OCI-LY7 (cell line): Measurements from ENCODE around the gene NT5C2.

Experiments used
- EZH2phosphoT487 ChIP-seq: fragments of 200-600 bp; sonication (generic); IDR thresholded peaks from 2 replicates; pipeline ENCODE4 v1.6.1; 2018; ENCODE audit warnings: low read depth, borderline replicate concordance, mild to moderate bottlenecking, mixed run types, antibody characterized with exemption, low read length, moderate library complexity, mixed read lengths
- TF ChIP-seq, protein P1 (sequence below): fragments of 200-600 bp; sonication (generic); conservative IDR thresholded peaks from 2 replicates; pipeline ENCODE4 v1.5.1; 2014; ENCODE audit warnings: mild to moderate bottlenecking, antibody characterized with exemption, low read length, moderate library complexity, mixed read lengths

GRCh38 chr10:103083266-103083976 lies 109.7 kb downstream of the NT5C2 start:
- TF ChIP-seq, protein P1, sequence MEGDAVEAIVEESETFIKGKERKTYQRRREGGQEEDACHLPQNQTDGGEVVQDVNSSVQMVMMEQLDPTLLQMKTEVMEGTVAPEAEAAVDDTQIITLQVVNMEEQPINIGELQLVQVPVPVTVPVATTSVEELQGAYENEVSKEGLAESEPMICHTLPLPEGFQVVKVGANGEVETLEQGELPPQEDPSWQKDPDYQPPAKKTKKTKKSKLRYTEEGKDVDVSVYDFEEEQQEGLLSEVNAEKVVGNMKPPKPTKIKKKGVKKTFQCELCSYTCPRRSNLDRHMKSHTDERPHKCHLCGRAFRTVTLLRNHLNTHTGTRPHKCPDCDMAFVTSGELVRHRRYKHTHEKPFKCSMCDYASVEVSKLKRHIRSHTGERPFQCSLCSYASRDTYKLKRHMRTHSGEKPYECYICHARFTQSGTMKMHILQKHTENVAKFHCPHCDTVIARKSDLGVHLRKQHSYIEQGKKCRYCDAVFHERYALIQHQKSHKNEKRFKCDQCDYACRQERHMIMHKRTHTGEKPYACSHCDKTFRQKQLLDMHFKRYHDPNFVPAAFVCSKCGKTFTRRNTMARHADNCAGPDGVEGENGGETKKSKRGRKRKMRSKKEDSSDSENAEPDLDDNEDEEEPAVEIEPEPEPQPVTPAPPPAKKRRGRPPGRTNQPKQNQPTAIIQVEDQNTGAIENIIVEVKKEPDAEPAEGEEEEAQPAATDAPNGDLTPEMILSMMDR, result no peak
- TF ChIP-seq EZH2phosphoT487, result no peak
